ENCODE data around the gene SPTBN5.

Gene SPTBN5

DNA sequence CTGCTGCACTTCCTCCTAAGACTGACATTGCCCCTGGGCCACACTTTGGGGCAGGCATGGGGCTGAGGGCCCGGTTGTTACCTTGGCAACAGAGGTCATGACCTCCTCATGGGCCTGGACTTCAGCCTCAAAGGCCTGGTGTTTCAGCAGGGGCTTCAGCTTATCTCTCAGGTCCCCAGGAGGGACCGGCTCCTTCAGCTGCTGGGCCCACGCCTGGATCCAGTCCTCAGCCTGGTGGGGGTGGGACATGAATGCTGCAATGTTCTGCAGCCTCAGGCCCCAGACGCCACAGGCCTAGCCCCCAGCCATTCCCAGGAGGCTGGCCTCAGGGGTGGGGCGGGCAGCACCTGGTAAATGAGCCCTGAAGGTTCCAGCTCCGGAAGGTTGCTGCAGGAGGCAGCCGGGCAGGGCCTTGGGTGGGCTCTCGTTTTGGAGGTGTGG lies 27.6 kb downstream of the SPTBN5 start:
- peak; percentile 89 for DNase-seq (ENCODE audit: low spot score)

DNA sequence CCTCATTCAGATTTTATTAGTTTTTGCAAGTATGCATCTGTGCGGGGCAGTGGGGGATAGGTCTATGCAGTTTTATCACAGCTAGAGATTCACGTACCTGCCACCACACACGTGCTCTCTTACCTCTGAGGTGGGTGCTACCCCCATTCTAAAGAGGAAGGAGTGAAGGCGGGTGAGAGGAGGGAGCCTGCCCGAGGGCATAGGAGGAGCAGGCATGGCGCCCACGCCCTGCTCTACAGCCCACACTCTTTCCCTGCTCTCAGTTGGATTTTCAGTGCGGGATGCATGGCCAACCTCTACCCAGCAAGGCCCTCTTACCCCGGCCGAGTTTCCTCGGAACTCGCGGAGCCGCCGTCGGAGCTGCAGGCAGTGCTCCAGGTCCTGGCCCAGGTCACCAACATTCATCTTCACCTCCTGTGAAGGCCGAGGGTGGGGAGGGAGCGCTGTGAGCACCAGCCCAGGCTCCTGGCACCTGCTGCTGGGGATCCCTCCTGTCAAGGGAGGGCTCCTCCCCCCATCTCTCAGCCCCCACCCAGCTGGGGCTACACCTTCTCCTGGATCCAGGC lies 28.3 kb downstream of the SPTBN5 start:
- DNase-seq (ENCODE audit: low spot score): no peak

DNA sequence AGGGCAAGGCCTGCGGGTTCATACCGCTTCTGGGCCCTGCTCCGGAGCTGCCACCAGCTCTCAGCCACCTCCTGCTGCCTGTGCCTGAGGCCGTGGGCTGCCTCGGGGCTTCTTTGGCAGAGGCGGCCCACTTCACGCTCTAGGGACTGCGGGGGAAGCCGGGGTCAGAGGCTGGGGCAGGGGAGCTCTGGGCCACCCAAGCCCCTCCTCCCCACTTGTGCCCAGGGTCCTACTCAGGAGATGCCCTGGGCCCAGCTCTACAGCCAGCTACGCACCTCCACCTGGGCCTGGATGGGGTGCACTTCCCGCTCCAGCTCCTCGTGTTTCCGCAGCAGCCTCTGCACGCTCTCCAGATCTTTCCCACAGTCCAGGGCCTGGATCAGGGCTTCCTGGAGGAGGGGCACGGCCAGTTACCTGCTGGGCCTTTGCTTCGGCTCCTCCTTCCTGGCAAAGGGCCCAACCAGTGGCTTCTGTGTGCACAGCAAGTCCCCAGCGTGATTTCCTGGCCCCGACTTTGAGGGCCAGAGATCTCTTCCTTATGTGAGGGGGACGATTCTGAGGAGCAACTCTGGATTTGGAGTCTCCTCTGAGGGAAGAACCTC lies 31.2 kb downstream of the SPTBN5 start:
- DNase-seq (ENCODE audit: low spot score): no peak

DNA sequence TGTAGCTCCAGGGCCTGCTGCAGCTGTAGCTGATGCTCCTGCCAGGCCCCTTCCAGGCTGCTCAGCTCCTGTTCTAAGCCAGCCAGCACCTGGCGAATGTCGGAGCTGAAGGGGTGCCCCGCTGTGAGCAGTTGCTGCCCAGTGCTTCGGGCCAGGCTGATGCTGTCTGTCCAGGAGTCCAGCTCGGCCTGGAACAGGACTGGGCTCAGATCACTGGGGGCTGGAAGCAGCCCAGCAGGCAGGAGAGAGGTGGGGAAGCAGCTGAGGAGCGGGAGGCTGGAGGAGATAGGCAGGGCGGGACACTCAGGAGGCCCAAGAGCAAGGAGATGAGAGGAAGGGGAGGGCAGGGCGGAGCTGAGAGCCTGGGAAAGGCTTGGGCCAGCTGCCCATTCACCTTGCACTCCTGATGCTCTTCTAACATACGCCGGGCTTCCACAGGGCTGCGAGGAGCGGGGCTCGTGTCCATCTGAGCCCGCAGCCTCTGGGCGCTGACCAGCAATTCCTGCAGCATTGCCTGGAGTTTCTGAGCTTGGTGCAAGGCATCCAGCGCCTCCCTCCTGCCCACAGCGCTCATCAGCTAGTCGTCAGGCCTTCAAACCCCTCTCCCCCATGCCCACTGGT lies 32.0 kb downstream of the SPTBN5 start:
- DNase-seq (ENCODE audit: low spot score): no peak

DNA sequence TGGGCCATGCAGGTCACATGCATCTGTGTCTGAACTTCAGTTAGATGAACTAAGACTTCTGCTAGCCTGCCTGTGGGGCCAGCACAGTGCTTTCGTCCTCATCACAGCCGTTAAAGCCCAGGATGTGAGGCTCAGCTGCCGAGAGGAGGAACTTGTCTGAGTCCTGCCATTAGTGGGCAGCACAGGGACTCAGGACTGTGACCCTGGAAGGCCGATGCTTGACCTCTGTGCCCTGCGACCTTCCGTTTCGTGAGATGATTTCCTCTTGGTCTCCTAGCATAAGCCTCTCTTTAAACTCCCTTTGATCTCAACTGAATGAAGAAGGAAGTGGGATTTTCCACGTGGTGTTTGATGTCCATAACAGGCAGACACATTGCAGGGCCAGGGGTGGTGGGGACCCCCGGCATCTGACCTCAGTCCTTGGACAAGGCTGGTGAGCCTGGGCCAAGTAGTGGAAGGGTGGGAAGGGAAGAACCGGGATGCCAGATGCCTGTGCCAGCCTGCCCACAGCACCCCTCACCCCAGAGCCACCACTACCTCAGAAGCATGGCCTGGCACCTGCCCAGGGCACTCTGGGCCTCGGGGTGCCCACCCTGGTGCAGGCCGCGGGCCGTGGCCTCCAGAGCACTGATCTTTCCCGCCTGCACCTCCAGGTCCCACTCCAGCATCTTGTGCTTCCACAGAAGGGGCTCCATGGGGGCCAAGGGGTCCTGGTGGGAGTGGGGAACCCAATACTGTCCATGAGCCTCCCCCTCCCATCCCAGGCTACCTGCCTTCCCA lies 33.6 kb downstream of the SPTBN5 start:
- DNase-seq (ENCODE audit: low spot score): no peak

DNA sequence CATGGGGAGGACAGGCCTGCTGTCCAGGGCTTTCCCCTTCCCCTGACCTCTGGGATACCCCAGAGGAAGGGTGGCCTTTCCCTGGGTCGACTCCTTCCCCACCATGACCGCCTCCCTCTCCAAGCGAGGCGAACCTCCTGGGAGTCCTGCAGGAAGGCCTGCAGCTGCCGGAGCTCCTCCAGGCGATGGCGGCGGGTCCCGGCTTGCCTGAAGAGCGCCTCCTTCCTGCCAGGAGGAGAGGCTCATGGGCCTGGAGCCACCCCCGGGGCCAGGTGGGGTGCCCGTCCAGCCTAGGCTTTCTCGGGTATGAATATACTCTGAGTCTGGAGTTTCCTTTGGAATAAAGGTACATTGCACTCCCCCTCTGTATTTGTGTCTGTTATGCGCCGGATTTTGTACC lies 35.1 kb downstream of the SPTBN5 start:
- no peak for DNase-seq (ENCODE audit: low spot score)

DNA sequence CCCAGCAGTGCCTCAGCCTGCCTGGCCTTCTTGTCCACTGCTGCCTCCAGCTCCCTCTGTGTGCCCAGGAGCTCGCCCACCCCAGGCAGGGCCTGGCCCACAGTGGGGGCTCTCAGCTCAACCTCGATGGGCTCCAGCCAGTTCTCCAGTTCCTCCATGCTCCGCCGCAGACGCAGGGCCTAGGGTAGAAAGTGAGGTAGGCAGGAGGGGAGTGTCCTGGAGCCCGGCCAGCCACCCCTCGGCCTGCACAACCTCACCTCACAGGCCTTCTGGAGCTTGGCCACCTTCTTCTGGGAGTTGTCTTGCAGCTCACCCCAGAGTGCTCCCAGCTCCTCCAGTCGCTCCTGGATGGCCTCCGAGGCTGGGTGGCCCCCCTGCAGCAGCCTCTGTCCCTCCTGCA lies 36.5 kb downstream of the SPTBN5 start:
- DNase-seq (ENCODE audit: low spot score): no peak

DNA sequence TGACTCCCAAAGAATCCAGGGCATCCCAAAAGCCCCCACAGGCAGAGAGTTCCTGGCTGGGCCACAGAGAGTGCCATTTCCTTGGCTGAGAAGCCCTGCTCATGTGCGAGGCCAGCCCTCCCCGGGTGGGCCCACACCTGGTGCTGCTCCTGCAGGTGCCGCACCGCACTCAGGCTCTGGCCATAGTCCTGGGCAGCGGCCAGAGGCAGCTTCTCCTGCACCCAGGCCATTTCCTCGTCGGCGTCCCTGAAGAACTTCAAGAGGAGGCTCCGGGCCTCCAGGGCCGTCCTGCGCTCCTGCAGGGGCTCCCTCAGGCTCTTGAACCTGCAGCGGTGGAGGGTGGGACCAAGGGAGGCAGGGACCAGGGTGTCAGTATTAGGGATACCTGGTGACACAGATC lies 37.1 kb downstream of the SPTBN5 start:
- no peak for DNase-seq (ENCODE audit: low spot score)

DNA sequence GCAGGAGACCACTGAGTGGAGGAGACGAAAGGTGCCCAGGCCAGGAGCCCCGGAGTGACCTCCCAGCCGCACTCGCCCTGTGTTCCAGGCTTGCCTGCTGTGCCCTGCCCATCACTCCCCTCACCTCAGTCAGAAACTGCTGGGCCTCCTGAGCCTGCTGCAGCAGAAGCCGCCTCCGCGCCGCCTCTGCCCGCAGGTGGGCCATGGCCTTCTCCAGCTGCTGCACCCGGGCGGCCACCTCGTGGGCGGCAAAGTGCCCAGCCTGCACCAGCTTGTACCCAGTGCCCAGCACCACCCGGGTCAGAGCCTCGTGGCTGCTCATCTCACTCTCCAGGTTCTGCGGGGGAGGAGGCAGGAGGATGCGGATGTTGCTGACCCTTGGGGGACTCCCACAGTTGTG lies 37.6 kb downstream of the SPTBN5 start:
- DNase-seq (ENCODE audit: low spot score): no peak

DNA sequence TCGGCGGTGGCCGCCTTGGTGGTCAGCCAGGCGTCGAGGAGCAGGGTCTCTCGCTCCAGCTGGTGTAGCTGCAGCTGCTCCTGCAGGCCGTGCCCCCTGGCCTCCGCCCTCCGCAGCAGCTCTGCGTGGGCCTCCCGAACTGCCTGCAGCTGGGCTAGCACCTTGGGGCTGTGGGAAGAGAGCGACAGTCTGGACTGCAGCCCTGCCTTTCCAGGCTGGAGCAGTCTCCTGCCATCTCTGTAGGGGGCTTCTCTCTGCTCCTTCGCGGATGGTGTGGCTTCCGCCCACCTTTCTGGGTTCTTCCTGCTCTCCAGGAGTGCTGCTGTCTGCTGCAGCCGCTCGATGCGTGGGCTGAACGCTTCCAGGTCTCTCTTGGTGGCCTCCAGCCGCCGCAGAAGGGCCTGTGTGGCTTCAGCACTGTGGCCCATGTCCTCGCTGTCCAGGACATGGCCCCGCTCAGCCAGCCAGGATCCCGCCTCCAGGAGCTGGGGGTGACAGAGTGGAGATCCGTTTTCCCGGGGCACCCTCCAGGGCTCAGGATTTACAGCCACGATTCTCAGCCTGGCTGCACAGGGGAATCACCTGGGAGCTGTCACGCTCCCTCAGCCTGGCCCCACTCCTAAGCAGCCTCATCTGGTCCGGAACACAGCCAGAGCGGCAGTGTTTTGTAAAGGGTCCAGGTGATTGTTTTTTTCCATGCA lies 38.4 kb downstream of the SPTBN5 start:
- DNase-seq (ENCODE audit: low spot score): no peak

DNA sequence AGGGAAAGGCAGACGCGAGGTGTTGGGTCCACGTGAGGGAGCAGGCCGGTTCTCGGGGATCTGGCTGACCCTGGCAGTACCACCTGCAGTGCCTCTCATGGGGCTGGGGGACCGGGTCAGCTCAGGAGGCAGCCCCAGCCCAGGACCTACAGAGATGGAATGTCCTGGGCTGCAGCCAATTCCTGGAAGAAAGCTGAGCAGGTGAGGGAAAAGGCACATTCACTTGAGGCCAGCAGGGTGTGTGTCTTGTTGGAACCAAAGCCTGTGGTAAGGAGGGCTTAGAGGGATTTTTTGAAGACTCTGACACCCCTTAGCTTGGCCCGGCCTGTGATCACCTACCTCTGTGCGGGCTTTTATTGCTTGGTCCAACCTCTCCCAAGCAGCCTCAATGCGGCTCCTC lies 39.4 kb downstream of the SPTBN5 start:
- no peak for DNase-seq (ENCODE audit: low spot score)

DNA sequence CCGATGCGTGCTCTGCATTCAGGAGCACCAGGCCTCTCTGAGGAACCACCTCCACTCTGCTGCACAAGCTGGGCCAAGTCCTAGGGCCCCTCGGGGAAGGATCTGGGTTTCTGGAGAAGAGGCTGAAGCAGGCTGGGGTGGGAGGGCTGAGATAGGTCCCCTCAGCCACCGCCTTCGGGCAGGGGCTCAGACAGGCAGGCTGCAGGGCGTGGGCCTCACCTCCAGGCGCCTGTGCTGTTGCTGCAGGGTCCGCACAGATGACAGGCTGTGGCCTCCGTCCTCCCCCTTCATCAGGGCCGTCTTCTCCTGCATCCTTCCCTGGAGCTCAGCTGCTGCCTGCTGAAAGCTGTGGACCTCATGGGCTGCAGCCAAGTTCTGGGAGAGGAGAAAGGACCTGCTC lies 40.0 kb downstream of the SPTBN5 start:
- DNase-seq (ENCODE audit: low spot score): no peak

DNA sequence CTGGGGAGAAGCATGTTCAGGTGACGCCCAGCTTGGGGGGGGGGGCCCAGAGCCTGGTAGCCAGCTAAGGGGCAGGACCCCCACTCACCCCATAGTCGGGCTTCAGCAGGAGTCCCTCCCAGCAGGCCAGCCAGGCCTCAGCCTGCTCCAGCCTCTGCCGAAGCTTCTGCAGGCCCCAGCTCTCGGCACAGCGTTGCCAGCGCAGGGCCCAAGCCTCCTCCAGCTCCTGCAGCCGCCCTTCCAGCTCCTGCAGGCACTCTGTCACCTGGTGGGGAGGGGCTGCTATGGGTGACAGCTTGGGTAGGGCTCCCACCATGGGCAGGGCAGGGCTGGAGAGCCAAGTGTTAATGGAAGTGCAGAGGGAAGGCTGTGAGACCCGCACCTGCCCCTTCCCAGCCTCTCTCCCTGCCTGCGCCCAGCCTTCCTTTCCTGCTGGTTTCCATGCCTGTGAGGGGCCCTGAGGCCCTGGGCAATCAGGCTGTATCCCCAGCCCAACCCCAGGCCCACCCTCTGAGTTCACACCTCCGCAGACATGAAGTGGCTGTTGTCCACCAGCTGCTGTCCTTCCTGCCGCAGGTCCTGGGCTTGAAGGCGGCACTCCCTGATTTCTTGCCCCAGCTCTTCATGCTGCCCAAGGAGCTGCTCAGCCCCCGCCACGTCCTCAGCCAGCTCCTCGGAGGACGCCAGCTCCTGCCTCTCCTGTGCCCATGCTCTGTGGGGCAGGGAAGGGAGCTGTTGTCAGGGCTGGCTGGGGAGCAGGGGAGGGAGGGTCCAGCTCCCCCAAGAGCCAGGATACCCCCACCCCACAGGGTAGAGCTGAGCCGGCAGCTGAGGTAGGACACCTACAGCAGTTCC lies 40.9 kb downstream of the SPTBN5 start:
- DNase-seq (ENCODE audit: low spot score): no peak

DNA sequence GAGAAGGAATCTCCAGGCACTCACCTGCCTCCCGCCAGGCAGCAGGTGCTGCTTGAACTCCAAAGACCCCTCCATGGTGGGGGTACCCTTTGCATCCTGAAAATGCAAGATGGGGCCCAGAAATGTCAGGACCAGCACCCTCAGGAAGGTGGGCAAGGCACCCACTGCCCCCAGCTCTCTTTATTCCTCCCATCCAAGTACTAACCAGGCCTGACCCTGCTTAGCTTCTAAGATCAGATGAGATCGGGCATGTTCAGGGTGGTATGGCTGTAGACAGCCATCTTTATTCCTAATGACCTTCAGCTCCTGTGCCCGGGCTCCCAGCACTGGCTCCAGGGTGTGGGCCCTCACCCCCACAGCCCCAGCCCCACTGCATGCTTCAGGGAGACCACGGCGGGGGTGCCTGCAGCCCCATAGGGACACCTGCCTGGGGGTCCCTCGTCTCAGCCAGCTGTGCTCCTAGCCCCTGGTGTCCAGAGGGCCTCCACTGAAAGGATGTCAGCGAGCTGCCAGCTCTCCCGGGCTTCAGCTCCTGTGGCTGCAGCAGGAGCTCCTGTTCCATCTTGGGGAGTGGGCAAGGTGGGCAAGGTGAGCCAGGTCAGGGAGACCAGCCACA lies 42.0 kb downstream of the SPTBN5 start:
- DNase-seq (ENCODE audit: low spot score): no peak

DNA sequence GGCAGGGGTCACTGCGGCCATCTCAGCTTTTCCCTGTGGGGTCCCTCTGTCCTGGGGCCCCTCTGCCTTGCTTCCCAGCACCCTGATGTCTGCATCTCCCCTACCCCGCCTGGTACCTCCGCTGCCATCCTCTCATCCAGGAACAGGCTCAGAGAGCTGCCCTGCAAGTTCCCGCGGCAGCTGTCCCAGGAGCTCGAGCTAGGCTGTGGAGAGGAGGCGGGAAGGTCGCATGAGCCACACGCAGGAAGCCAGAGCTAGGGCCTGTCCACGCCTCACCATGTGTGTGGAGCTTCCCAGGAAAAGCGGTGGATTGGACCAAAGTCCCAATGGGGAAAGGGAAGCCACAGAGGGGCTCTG lies 42.7 kb downstream of the SPTBN5 start:
- DNase-seq (ENCODE audit: low spot score): no peak

DNA sequence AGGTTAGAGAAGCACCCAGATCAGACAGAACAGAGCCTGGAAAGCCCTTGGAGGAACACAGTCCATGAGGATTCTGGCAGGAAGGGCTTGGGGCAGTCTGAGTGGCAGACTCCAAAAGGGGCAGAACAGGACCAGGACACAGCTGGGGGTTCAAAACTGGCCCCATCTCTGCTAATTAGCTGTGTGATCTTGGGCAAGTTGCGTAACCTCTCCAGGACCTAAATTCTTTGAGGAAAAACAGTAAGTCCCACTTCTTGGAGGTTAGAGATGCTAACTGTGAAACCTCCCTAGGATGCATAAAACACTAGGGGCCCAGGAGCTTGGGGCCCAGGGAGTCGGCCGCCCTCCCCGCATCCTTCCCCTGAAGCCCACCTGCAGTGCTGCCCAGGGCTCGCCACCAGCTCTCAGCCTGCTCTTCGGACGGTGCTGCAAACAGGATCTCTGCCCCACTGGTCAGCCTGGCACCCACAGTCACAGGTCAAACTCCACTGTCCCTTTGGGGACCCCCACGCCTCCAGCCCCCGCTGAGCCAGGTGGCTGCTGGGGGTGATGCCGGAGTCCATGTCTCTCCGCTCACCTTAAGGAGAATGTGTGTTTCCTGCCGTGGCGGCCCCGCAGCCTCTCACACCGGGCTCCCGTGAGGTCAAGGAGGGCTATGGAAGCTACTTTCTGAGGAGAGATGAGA lies 43.2 kb downstream of the SPTBN5 start:
- no peak for DNase-seq (ENCODE audit: low spot score)

DNA sequence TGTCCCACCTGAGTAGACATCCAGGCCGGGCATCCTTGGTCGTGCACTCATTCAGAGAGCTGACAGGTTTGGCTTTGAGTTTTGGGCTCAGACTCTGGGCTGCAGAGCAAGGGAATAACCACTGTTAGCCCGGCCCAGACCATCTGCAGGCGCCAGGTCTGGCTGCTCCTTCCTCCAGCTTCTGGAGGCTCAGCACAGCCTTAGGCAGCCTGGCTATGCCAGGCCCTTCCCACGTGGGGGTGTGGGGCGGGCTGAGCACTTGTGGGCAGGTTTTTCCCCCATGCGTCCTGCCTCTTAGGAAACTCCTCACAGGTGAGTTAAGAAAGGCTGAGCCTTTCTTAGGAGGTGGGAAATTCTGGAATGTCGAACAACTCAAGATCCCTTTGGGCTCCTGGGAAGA lies 44.0 kb downstream of the SPTBN5 start:
- no peak for DNase-seq (ENCODE audit: low spot score)

DNA sequence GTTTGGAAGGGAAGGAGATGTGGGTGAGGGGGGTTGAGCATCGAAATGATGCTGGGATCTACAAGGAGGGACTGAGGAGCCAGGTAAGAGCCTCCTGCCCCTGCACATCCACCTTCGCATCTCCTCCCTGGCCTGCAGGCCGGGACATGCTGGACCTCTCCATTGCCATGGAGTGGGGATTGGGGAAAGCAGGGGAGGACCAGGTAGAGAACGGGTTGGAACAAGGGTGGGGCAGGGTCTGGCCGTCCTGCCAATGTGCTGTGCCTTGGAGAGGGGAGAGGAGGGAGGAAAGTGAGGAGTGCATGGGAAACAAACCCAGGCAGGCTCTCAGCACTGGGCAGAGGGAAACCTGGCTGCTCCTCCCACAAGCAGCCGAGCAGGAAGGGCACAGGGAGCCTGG lies 44.6 kb downstream of the SPTBN5 start:
- no peak for DNase-seq (ENCODE audit: low spot score)

DNA sequence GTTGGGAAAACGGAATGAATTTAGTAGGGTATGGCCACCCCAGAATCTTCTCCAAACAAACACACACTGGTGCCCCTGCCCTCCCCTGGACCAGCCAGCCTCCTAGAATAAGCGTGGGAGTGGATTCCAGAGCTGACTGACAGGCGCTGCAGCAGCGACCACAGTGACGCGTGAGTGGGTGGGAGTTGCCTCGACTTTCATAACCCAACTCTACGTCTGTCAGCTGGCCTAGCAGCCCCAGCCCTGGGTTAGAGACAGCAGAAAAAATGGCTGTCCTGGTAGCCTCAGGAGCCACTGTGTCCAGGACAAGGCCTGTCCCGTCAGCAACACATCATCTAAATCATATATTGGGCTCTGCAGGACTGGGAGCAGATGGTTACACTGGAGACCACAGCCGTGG lies 45.2 kb downstream of the SPTBN5 start:
- DNase-seq (ENCODE audit: low spot score): no peak

DNA sequence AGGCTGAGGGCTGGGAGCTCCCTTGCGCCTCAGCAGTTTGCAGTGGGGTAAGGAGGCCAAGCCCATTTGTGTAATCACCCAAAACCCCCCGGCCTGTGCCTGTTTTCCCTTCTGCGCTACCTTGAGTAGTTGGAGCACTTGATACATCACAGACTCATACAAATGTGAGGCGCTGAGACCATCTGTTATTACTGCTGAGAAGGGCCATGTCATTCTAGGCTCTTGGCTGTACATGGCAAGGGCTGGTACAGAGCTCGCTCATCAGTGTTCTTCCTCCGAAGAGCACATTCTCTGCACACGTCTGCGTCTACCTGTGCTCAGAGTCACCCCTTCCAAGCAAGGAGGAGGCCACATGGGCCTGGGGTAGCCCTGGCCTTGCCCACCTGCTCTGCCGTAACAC lies 45.9 kb downstream of the SPTBN5 start:
- no peak for DNase-seq (ENCODE audit: low spot score)

DNA sequence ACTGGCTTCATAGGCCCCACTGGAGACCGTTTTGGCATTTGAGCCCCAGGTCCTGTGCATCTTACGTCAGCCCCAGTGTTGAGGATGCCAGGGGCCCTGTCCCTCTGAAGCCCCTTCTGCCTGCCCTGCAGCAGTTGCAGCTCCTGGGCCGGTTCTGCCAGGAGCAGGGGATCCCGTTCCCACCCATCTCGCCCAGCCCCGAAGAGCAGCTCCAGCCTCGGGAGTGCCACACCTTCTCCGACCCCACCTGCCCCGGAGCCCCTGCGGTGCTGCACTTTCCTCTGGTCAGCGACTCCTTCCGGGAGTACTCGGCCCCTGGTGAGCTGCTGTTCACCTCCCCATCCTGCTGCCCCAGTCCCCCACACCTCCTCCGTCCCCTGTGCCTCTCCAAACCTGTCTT lies 46.6 kb downstream of the SPTBN5 start:
- DNase-seq (ENCODE audit: low spot score): no peak

Data from HuH-7.5 (cell line).